Activated T-cell treated with anti-CD3 and anti-CD28 coated beads, Interleukin-2, amount 50 U/mL, for 48 hours (primary cell): ENCODE data around the gene ADCY7.

Experiments
- DNase-seq, 2 experiments: peaks; one replicate each; pipeline ENCODE4 v3.0.0-alpha.2; 2020

Gene ADCY7

GRCh38 chr16:50251375-50252081, 14.8 kb upstream of the ADCY7 start:
- no peak for DNase-seq

DNA sequence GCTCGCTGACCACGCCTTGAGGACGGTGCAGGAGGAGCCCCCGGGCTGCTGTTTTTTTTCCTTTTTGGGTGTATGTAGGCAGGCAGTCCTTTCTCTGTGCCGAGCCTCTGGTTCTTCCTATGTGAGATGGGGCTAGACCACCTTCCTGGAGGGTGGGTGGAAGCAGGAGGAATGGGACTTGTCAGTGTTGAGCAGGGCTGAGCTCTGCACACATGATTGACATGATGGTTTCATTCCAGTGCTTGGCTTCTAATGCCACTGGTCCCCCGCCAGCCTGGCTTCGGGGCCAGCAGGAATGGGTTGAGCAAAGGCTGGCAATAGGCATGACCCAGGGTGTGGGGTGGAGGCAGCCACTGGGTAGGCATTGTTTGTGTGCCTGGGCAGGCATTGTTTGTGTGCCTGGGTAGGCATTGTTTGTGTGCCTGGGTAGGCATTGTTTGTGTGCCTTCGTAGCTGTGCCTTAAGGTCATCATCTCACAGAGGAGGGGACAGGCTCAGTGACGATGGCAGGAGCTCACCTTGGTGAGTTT, 14.2 kb upstream of the ADCY7 start:
- no peak for DNase-seq

DNA sequence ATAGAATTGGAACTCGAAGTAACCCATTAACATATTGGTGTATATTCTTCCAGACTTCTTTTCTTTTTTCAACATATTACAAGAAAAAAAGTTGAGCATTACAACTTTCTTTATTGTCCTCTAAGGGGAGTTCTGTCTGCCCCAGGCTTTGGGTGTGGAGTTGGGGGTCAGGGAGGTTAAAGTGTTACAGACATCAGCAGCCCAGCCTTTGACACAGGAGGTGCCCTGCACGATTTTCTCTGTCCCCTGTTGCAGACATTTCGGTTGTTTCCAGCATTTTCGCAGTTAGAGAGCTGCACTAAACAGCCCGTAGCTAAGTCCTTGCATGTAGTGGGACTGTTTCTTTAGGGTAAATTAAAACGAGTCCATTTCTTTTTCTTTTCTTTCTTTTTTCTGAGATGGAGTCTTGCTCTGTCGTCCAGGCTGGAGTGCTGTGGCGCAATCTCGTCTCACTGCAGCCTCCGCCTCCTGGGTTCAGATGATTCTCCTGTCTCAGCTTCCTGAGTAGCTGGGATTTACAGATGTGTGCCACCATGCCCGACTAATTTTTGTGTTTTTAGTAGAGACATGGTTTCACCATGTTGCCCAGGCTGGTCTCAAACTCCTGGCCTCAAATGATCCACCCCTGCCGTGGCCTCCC, 13.4 kb upstream of the ADCY7 start:
- DNase-seq, result no peak

GRCh38 chr16:50253514-50253910, 12.8 kb upstream of the ADCY7 start:
- no peak for DNase-seq

DNA sequence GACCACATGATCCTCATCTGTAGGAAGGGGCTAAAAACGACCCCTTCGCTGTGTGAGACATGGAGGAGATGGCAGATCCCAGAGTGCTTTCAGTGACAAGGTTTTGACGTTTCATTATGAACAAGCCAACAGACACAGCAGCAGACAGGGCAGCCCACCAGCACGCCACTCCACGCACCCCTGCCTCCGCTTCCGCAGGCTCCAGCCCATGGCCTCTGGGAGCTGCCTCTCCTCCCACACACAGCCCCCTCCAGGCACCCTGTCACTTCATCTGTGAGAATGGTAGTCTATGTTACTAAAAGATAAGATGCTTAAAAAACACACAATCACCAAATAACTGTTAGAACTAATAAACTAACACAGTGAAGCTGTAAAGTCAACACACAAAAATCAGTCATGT, 12.3 kb upstream of the ADCY7 start:
- DNase-seq, result no peak

DNA sequence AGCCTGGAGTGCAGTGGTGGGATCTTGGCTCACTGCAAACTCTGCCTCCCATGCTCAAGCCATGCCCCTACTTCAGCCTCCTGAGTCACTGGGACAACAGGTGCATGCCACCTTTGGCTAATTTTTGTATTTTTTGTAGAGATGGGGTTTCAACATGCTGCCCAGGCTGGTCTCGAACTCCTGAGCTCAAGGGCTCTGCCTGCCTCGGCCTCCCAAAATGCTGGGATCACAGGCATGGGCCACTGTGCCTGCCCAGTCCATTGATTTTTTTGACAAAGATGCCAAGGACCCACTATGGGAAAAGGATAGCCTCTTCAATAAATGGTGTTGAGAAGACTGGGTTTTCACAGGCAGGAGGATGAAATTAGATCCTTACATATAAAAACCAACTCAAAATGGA, 10.8 kb upstream of the ADCY7 start:
- DNase-seq, result no peak

GRCh38 chr16:50256604-50257003, 9.7 kb upstream of the ADCY7 start:
- no peak for DNase-seq

- no peak for DNase-seq
Observed at GRCh38 chr16:50257876-50258275, 8.5 kb upstream of the ADCY7 start.

DNA sequence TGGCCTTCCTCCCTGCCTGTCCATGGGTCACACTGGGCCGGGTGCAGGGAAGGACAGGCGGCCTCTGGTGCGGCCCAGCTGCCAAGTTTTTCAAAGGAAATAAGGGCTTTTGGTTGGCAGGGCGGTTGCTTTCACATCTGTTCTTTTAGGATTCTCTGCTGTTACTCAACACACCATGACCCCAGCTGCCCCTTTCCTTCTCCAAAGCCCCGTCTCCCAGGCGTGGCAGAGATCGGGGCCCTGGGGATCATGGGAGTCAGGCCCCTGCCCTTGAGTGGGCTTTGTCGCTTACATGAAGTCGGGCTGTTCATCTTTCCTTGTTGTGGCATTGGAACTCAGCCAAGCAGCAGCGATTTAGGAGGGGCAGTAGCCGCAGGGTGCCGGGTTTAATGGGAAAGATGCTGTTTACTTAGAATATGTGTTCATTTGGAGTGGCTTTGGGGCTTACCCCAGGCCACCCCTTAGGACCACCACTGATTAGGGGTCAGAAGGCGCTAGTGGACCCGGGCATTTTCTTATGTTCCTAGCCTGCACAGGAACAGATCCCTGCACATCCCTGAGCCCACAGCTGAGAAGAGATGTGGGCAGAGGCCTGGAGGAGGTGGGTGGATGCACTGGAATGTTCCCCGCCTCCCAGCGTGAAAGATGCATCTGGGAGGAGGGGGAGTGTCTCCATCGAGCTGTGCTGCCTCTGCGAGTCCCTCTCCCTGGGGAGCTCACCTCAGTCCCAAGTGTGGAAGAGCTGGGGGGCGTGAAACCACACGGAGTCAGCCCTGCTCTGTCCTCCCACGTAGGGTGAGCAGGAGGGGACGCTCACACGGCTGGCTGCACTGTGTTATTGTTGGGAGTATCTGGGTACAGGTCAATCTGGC, 6.8 kb upstream of the ADCY7 start:
- DNase-seq, result no peak

- no peak for DNase-seq
Observed at GRCh38 chr16:50260206-50261159, 5.9 kb upstream of the ADCY7 start.

DNA sequence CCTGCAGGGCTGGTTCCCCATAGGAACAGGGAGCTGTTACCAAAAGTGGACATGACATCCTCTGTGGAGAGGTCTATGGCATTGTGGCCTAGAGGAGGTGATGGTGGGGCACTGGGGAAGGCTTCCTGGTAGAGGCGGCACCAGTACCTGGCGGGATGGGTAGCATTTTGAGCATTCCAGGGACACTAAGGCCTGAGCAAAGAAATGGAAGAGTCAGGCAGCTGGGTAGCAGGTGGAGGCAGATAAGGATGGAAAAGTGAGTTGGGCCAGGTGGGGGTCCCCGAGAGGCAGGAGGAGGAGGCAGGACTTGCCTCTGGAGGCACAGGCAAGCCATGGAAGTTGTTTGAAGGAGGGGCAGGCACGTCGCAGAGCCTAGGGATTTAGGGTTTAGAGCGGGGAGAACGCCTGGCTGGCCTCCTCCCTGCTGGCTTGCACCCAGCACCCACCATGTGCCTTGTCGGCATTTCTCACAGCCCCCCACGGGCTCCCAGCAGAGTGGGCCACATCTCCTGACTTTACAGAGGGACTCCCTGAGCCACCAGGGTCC, 5.1 kb upstream of the ADCY7 start:
- no peak for DNase-seq

DNA sequence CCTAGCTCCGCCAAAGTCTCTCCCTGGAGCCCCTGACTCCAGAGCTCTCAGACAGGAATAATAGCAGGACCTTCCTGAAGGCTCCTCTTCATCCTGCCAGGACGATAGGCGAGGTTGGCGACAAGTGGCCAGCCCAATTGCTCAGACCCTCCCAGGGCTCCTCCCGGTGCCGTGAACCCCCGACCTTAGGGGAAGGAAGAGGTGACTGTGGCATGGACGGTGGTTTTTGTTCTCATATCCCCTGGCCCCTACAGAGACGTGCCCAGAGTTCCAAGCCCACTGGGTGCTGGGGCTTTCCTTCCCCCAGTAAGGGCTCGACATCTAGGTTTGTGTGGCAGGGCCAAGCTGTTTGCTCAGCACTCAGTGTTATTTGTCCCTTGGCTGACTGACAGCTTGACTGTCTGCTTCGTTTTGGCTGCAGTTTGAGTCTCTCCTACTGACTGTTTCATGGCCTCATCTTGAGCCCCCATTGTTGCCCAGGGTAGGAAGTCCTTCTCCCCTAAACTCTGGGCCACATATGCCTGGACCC, 4.6 kb upstream of the ADCY7 start:
- peak in 1 of 2 experiments; percentile 18 for DNase-seq

DNA sequence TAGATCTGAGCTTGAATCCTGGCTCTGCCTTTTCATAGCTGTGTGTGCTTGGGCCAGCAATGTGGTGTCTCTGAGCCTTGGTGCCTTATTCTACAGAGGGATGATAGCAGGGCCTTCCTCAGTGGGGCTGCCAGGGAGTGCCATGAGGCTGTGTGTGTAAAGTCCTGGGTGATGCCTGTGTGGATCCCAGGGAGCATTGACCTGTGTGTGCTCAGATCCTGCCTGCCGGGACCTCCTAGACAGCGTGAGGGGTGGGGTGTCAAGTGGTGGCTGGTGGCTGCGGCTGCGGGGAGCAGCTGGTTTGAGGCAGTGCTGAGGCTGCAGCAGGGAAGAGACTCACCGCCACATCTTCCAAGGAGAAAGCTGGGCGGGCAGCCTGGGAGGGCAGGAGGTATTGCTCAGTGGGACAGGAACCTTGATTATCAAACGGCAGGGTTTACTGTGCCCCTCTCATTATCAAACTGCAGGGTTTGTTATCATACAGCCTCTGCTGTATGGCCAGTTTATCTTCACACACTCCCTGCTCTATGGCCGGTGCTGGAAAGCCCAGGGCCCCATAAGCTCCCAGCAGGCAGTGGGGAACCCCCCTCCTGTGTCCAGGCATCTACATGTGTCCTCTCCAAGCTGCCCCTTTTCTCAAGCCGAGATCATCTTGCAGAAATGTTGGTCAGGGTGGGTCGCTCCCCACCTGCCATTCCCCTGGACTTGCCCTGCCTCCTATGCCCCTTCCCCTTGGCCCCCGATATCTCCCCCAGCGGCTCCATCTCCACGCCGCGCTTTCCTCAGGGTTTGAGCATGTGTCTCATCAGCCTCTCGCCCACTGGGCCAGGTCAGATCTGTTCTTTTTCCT, 3.1 kb upstream of the ADCY7 start:
- no peak for DNase-seq

- peak; percentile 59 to 67 for DNase-seq
Observed at GRCh38 chr16:50263940-50264929, 2.1 kb upstream of the ADCY7 start.

DNA sequence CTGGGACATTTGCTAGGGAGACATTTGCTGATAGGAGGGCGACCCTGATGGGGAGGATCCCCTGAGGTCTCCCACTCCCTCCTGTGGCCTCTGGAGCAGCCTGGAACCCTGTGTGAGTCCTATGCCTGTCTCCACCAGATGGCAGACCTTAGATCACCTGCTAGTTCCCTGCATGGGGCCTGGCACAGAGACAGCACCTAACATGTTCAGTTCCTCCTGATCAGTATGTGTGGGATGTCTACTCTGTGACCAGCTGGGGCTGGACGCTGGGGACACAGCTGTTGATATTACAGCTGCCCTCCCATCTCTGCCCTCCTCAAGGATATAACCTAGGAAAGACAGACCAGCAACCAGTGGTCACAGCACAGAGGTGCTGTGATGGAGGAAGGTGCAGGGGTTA, 1.1 kb upstream of the ADCY7 start:
- DNase-seq, result peak in 1 of 2 experiments; percentile 61

- no peak for DNase-seq
Observed at GRCh38 chr16:50265716-50266336, 525 bp upstream of the ADCY7 start.

DNA sequence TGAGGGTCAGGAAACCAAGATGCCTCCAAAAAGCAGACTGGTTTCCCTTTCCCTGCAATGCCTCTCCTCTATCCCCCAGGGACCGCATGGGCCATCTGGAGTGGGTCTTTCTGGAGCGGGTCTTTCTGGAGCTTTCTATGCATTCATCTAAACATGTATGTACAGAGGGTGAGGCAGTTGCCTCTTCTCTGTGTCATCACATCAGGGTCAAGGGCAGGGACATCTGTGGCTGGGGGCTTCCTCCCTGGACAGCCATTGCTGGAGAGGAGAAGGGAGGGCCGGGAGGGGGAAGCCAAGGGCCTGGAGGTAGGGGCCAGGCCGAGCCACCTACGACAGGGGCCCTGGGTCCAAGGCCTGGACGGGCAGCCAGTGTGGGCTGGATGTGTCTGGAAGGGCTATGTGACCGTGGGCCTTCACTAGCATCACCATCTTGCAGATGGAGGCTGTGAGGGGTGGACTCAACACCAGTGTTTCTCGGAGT, 840 bp downstream of the ADCY7 start:
- DNase-seq, result peak; percentile 54 to 59

- DNase-seq, result peak in 1 of 2 experiments; percentile 43
Observed at GRCh38 chr16:50267651-50268050, 1.3 kb downstream of the ADCY7 start.

GRCh38 chr16:50268352-50268751, 2.0 kb downstream of the ADCY7 start:
- no peak for DNase-seq
